ENCODE results near the gene NCLN. TPM values are rescaled to one million over a fixed set of nuclear protein-coding genes. Genes with fewer than 3 reads are reported as not detected.

The NCLN gene
- total RNA-seq, 4 donors from 2014 or later: 18.2 to 54.4 (median 43.1) TPM

DNA sequence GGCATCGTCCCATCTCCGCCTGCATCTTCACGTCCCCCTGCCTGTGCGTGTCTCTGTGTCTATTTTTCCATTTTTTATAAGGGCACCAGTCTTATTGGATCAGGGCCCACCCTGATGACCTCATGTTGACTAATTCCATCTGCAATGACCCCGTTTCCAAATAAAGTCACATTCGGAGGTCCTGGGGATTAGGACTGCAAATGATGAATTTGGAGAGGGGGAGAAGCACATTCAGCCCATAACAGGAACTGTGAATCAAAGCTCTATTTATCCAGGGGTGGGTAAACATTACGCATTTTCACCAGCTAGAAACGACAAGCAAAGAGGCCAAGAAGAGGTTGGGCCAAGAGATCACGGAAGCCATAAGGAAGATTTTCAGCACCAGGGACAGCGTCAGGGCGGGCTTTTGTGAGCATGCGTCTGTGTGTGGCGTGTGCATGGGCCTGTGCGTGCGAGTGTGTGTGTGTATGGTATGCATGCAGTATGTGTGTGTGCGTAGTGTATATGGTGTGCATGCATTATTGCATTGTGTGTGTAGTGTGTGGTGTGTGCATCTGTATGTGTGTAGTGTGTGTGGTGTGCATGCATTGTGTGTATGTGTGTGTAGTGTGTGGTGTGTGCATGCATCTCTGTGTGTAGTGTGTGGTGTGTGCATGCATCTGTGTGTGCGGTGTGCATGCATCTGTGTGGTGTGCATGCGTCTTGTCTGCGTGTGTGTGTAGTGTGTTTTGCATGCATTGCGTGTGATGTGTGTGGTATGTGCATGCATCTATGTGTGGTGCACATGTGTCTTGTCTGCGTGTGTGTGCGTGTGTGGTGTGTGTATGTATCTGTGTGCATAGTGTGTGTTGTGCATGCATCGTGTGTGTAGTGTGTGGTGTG is 58.3 kb downstream of the NCLN start:
- H3K9me3 ChIP-seq: no peaks in the 10 kb centered on the region
- ATAC-seq (no peak), DNase-seq (no peak)
- intact Hi-C loops (cut with DNase I; ENCODE audit: low total_unique reads) (no loop called here), in situ Hi-C loops (cut with MboI; ENCODE audit: low sequenced_read_pairs in 4 of 4) (no loop called here)
- H3K36me3 ChIP-seq: no peaks in the 10 kb centered on the region
- H3K27ac ChIP-seq: no peak overlapping the region
- no peak overlapping the region for H3K4me3 ChIP-seq
- TF ChIP-seq POLR2A (IDR thresholded peaks at IDR 0.05): no peak
- TF ChIP-seq, protein P1, sequence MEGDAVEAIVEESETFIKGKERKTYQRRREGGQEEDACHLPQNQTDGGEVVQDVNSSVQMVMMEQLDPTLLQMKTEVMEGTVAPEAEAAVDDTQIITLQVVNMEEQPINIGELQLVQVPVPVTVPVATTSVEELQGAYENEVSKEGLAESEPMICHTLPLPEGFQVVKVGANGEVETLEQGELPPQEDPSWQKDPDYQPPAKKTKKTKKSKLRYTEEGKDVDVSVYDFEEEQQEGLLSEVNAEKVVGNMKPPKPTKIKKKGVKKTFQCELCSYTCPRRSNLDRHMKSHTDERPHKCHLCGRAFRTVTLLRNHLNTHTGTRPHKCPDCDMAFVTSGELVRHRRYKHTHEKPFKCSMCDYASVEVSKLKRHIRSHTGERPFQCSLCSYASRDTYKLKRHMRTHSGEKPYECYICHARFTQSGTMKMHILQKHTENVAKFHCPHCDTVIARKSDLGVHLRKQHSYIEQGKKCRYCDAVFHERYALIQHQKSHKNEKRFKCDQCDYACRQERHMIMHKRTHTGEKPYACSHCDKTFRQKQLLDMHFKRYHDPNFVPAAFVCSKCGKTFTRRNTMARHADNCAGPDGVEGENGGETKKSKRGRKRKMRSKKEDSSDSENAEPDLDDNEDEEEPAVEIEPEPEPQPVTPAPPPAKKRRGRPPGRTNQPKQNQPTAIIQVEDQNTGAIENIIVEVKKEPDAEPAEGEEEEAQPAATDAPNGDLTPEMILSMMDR (IDR thresholded peaks at IDR 0.05 in 4 of 5, conservative IDR thresholded peaks at IDR 0.05 in 1 of 5): no peak
- no peaks in the 10 kb centered on the region for H3K4me1 ChIP-seq
- H3K27me3 ChIP-seq: no peaks in the 10 kb centered on the region

DNA sequence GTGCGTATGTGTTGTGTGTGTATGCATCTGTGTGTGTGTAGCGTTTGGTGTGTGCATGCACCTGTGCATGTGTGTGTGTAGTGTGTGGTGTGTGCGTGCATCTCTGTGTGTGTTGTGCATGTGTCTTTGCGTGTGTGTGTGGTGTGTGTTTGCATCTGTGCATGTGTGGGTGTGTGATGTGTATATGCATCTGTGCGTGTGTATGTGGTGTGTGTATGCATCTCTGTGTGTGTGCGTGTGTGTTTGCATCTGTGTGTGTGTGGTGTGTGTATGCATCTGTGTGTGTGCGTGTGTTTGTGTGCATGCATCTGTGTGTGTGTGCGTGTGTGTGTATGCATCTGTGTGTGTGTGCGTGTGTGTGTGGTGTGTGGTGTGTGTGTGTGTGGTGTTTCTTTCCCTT is 59.3 kb downstream of the NCLN start:
- H3K4me3 ChIP-seq: no peak overlapping the region
- DNase-seq: no peak
- TF ChIP-seq POLR2A (IDR thresholded peaks at IDR 0.05): no peak
- TF ChIP-seq, protein P1 (IDR thresholded peaks at IDR 0.05 in 4 of 5, conservative IDR thresholded peaks at IDR 0.05 in 1 of 5): no peak
- H3K9me3 ChIP-seq: no peaks in the 10 kb centered on the region
- in situ Hi-C loops (cut with MboI; ENCODE audit: low sequenced_read_pairs in 4 of 4) (no loop called here), intact Hi-C loops (cut with DNase I; ENCODE audit: low total_unique reads) (no loop called here)
- peaks cover 0 to 3% (median 0%) of the 10 kb centered on the region in 3 donors for H3K27me3 ChIP-seq
- no peaks in the 10 kb centered on the region for H3K36me3 ChIP-seq
- H3K27ac ChIP-seq: no peak overlapping the region
- no peaks in the 10 kb centered on the region for H3K4me1 ChIP-seq
- no peak for ATAC-seq

DNA sequence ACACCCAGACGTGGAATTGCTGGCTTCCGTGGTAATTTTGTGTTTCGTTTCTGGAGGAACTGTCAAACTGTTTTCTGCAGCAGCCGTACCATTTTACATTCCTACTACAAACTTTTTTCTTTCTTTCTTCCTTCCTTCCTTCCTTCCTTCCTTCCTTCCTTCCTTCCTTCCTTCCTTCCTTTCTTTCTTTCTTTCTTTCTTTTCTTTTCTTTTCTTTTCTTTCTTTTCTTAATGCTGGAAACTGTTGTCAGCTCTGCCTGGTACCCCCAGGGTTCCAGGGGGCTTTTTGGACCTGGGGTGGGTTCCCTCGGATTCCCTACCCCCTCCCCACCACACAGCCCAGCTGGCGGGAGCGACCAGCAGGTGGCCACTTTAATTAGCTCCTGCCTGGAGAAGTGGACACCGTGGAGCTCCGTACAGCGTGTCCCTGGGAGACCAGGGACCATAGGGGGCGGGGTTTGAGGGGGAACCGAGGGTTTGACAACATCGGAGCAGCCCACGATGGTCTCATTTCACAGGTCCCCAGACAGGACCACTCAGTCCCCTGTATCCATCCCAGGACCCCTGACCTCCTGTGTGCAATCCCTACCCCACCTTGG is 63.1 kb downstream of the NCLN start:
- no peak for DNase-seq
- no peak overlapping the region for H3K4me3 ChIP-seq
- H3K27ac ChIP-seq: no peak overlapping the region
- H3K27me3 ChIP-seq: peaks cover 0 to 6% (median 4%) of the 10 kb centered on the region in 3 donors
- no peaks in the 10 kb centered on the region for H3K4me1 ChIP-seq
- in situ Hi-C loops (cut with MboI; ENCODE audit: low sequenced_read_pairs in 4 of 4) (no loop called here), intact Hi-C loops (cut with DNase I; ENCODE audit: low total_unique reads) (no loop called here)
- H3K9me3 ChIP-seq: peaks cover 0 to 7% (median 0%) of the 10 kb centered on the region in 3 donors
- TF ChIP-seq, protein P1 (IDR thresholded peaks at IDR 0.05 in 4 of 5, conservative IDR thresholded peaks at IDR 0.05 in 1 of 5): no peak
- no peak for TF ChIP-seq POLR2A (IDR thresholded peaks at IDR 0.05)
- no peaks in the 10 kb centered on the region for H3K36me3 ChIP-seq
- ATAC-seq: no peak

DNA sequence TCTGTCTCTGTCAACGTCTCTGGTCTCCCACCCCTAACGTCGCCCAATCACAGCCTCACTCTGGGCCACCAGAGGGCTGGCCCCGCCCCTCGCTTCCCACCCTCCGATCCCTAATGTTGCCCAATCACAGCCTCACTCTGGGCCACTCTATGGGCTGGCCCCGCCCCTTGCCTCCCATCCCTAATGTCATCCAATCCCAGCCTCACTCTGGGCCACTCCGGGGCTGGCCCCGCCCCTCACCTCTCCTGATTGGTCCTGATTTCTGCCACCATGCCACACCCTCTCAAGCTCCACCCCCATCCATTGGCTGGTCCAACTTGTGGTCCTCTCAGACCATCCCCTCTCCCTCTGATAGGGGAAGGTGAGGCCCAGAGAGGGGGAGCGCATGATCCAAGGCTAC is 63.7 kb downstream of the NCLN start:
- H3K27me3 ChIP-seq: peaks cover 0 to 6% (median 4%) of the 10 kb centered on the region in 3 donors
- H3K4me1 ChIP-seq: no peaks in the 10 kb centered on the region
- intact Hi-C loops (cut with DNase I; ENCODE audit: low total_unique reads): no loop called here
- no peak for TF ChIP-seq POLR2A (IDR thresholded peaks at IDR 0.05)
- TF ChIP-seq, protein P1 (IDR thresholded peaks at IDR 0.05 in 4 of 5, conservative IDR thresholded peaks at IDR 0.05 in 1 of 5): no peak
- no peak overlapping the region for H3K4me3 ChIP-seq
- H3K36me3 ChIP-seq: no peaks in the 10 kb centered on the region
- in situ Hi-C loops (cut with MboI; ENCODE audit: low sequenced_read_pairs in 4 of 4): no loop called here
- no peak overlapping the region for H3K27ac ChIP-seq
- ATAC-seq (no peak), DNase-seq (no peak)
- H3K9me3 ChIP-seq: peaks cover 0 to 7% (median 0%) of the 10 kb centered on the region in 3 donors
